Measurements from ENCODE around the gene GRB10. TPM values are rescaled to one million over a fixed set of nuclear protein-coding genes. Genes with fewer than 3 reads are reported as not detected.

The GRB10 gene
- total and polyA plus RNA-seq, 4 donors: 11.6 to 68.6 (median 41.0) TPM

GRCh38 chr7:50711271-50712175, 71.2 kb downstream of the GRB10 start:
- no peak for DNase-seq
- Histone ChIP-seq H3K27ac (ENCODE audit: low read depth in 1 of 2, low read length in 1 of 2) (no peak overlapping the region), H3K9ac (ENCODE audit: insufficient read depth in 1 of 2, low read length in 2 of 2) (no peak overlapping the region), H3K36me3 (ENCODE audit: control insufficient read depth in 4 of 4, insufficient read depth in 4 of 4, low read length in 4 of 4) (no peaks in the 10 kb centered on the region), H3K27me3 (ENCODE audit: control insufficient read depth in 3 of 3, insufficient read depth in 3 of 3, low read length in 2 of 3) (no peaks in the 10 kb centered on the region), H3K4me1 (ENCODE audit: control insufficient read depth in 5 of 5, insufficient read depth in 5 of 5, low read length in 5 of 5) (peaks cover 0 to 43% (median 12%) of the 10 kb centered on the region in 5 donors), H3K4me3 (no peak overlapping the region), H3K9me3 (ENCODE audit: control insufficient read depth in 4 of 4, insufficient read depth in 3 of 4, low read length in 3 of 4) (no peaks in the 10 kb centered on the region)
- no peak for ATAC-seq (ENCODE audit: insufficient read depth, low FRiP score)
- 76 to 78% methylated on average over 14 of the region's 14 CpGs for WGBS, 2 donors
- TF ChIP-seq CTCF (IDR thresholded peaks at IDR 0.05; ENCODE audit: control extremely low read depth, extremely low read depth): no peak

GRCh38 chr7:50710441-50711154, 72.1 kb downstream of the GRB10 start:
- Histone ChIP-seq H3K27me3 (ENCODE audit: control insufficient read depth in 3 of 3, insufficient read depth in 3 of 3, low read length in 2 of 3) (no peaks in the 10 kb centered on the region), H3K4me1 (ENCODE audit: control insufficient read depth in 5 of 5, insufficient read depth in 5 of 5, low read length in 5 of 5) (peaks cover 0 to 39% (median 12%) of the 10 kb centered on the region in 5 donors), H3K36me3 (ENCODE audit: control insufficient read depth in 4 of 4, insufficient read depth in 4 of 4, low read length in 4 of 4) (no peaks in the 10 kb centered on the region), H3K4me3 (no peak overlapping the region), H3K9ac (ENCODE audit: insufficient read depth in 1 of 2, low read length in 2 of 2) (no peak overlapping the region), H3K9me3 (ENCODE audit: control insufficient read depth in 4 of 4, insufficient read depth in 3 of 4, low read length in 3 of 4) (no peaks in the 10 kb centered on the region), H3K27ac (ENCODE audit: low read depth in 1 of 2, low read length in 1 of 2) (no peak overlapping the region)
- WGBS, 2 donors: 84 to 90% methylated on average over 15 of the region's 15 CpGs
- DNase-seq (no peak), ATAC-seq (ENCODE audit: insufficient read depth, low FRiP score) (no peak)
- TF ChIP-seq CTCF (IDR thresholded peaks at IDR 0.05; ENCODE audit: control extremely low read depth, extremely low read depth): no peak

GRCh38 chr7:50709151-50709550, 73.5 kb downstream of the GRB10 start:
- Histone ChIP-seq H3K4me3 (no peak overlapping the region), H3K27me3 (ENCODE audit: control insufficient read depth in 3 of 3, insufficient read depth in 3 of 3, low read length in 2 of 3) (no peaks in the 10 kb centered on the region), H3K36me3 (ENCODE audit: control insufficient read depth in 4 of 4, insufficient read depth in 4 of 4, low read length in 4 of 4) (no peaks in the 10 kb centered on the region), H3K4me1 (ENCODE audit: control insufficient read depth in 5 of 5, insufficient read depth in 5 of 5, low read length in 5 of 5) (peaks cover 0 to 33% (median 12%) of the 10 kb centered on the region in 5 donors), H3K27ac (ENCODE audit: low read depth in 1 of 2, low read length in 1 of 2) (peak overlapping the region in 1 of 2 donors; percentile 6), H3K9ac (ENCODE audit: insufficient read depth in 1 of 2, low read length in 2 of 2) (no peak overlapping the region), H3K9me3 (ENCODE audit: control insufficient read depth in 4 of 4, insufficient read depth in 3 of 4, low read length in 3 of 4) (no peaks in the 10 kb centered on the region)
- TF ChIP-seq CTCF (IDR thresholded peaks at IDR 0.05; ENCODE audit: control extremely low read depth, extremely low read depth): no peak
- ATAC-seq (ENCODE audit: insufficient read depth, low FRiP score) (no peak), DNase-seq (no peak)
- 58 to 77% methylated on average over 7 of the region's 7 CpGs for WGBS, 2 donors

Measured in lung (tissue), 12 donors.